Iris pigment epithelial cell (primary cell): ENCODE results near the gene CLEC18B.
"Not testable (repeated sequence)": the region's sequence is repeated elsewhere in the genome, so short reads cannot be mapped to it uniquely, and the experiment has no call there.

Source experiments
- DNase-seq: peaks from one replicate; pipeline ENCODE4 v3.0.0-alpha.2; 2011; ENCODE audit warnings: low read depth

The CLEC18B gene

DNA sequence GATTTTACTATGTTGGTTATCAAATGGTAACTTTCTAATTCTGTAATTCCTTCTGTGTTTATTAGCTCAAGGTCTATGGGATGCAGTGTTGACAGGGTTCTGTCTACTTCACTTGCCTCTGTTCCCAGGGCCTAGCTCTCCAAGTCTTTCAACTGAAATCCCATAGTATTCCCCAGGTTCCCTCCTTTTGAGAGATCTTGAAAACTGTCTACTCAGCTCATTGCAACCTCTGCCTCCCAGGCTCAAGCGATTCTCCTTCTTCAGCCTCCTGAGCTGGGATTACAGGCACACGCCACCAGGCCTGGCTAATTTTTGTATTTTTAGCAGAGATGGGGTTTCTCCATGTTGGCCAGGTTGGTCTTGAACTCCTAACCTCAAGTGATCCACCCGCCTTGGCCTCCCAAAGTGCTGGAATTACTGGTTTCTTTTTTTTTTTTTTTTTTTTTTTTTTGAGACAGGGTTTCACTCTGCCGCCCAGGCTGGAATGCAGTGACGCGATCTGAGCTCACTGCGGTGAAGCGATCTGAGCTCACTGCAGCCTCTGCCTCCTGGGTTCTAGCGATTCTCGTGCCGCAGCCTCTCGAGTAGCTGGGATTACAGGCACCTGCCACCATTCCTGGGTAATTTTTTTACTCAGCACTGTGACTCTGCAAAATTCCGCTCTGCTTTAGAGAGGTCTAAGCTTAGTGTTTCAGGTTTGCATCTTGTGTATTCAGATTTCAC lies 22.5 kb upstream of the CLEC18B start:
- DNase-seq = not testable (repeated sequence)

GRCh38 chr16:74439685-74440084 lies 18.4 kb upstream of the CLEC18B start:
- DNase-seq = no peak

DNA sequence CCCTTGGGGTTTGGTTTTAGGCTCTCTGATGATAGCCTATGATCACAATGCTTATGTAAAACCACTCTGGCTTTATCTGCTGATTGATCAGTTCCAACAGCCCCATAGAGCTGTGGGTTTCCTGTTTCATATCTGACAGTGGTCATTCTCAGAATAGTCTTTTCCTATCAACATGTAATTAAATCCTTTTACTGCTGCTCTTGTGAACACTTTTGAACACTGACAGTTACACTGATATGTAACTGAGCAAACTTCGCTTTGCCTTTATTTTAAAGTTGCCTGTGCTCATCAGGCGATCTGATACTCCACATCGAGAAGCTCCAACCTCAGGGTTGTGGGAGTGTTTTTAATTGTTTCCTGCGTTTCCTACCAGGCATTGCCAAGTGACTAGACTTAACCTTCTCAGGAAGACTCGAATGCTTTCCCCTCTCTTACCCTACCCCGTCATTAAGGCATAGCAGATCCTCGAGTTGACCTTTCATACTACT lies 17.3 kb upstream of the CLEC18B start:
- DNase-seq = no peak

GRCh38 chr16:74431516-74431915 lies 10.2 kb upstream of the CLEC18B start:
- no peak for DNase-seq

DNA sequence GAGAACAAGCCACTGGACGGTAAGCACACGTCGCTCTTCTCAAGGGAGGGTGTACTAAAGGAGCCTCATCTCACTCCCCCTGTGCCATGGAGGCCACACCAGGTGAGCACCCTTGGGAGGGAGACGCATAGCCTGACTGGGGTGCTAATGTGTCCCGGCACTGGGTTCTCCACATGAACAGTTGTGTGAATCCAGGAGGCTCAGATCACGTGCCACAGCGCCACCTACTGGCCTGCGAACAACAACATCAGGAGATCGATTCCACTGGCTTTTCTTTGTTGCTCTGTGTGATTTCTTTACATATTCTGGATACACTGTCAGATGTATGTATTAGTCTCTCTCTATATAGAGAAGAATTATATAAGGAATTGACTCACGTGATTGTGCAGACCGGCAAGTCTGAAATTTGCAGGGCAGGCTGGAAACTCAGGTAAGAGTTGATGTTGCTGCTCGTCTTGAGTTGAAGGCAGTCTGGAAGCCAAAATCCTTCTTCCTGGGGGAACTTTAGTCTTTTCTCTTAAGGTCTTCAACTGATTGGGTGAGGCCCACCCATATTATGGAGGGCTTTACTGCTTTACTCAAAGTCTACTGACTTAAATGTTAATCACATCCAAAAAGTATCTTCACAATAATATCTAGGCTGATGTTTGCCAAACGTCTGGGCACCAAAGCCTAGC lies 8.9 kb upstream of the CLEC18B start:
- DNase-seq = peak; percentile 17

DNA sequence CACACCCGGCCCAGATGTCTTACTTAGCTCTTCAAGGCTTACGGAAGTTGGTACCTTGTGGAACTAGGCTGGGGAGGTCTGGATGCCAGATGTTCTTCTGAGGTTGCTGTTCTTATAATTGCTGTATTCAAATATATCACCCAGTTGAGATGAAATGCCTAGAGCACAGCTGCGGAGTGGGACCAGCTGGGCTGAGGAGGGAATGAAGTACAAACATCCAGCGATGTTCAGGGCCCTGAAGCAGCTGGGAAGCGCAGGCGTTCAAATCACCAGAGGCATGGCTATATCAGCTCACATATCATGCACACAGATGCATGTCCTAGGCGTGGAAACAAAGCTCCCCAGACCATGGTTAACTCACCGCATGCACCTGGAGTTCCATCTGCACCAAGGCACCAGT lies 7.2 kb upstream of the CLEC18B start:
- not testable (repeated sequence) for DNase-seq

GRCh38 chr16:74425751-74426150 lies 4.5 kb upstream of the CLEC18B start:
- not testable (repeated sequence) for DNase-seq

- DNase-seq = not testable (repeated sequence)
Measured at GRCh38 chr16:74423721-74424120, 2.4 kb upstream of the CLEC18B start.

DNA sequence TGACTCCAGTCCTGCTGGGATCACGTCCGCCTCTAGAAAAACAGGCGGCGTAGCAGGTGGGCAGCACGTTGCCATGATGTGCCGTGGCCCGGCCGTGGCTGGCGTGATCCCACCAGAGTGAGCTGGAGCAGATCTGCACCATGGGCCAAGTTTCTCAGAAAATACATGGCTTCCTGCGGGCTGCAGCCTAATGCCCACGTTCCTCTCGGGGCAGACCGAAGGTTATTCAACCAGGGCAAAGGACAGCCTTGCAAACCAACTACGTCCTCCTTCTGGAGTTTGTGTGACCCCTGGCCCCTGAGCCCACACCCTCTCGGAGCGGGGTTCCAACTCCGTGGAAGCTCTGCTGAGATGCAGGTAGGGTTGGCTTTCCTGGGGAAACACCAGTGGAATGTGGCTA lies 808 bp upstream of the CLEC18B start:
- DNase-seq = not testable (repeated sequence)

GRCh38 chr16:74421482-74421785 lies 156 bp upstream of the CLEC18B start:
- DNase-seq = not testable (repeated sequence)

DNA sequence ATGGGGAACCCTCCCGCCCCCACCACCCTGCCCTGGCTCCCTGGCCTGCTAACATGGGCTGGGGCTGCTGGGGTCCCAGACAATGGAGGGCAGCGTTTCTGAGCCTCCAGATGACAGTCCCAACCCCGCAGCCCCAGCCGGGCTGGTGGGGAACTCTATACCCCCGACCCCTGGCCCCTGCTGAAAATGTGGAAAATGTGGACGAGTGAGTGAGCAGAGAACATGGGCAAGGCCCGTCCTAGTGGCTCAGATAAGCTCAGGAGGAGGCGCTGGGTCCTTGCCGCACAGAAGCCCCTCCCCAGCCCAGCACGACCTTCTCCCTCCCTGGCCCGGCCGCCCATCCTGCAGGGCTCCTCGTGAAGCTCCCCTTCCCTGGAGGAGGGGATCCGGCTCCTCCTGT lies 1.5 kb downstream of the CLEC18B start:
- not testable (repeated sequence) for DNase-seq

DNA sequence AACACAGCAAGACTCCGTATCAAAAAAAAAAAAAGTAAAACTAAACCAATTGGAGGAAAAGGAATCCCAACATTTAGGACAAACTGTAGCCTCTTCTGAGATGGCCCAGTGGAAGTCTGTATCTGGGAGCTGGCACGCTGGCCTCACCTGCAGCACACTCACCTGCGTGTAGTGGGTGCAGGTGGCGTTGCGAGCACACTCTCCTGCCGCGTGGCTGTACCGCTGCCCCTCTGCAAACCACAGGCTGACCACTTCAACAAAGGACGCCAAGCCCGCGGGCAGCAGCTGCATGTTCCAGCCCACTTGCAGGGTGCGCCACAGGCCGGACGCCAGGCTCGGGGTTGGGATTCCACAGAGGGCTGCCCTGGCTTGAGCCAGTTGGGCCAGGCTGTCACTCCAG lies 3.4 kb downstream of the CLEC18B start:
- DNase-seq = not testable (repeated sequence)

- not testable (repeated sequence) for DNase-seq
Measured at GRCh38 chr16:74413920-74414319, 7.4 kb downstream of the CLEC18B start.

DNA sequence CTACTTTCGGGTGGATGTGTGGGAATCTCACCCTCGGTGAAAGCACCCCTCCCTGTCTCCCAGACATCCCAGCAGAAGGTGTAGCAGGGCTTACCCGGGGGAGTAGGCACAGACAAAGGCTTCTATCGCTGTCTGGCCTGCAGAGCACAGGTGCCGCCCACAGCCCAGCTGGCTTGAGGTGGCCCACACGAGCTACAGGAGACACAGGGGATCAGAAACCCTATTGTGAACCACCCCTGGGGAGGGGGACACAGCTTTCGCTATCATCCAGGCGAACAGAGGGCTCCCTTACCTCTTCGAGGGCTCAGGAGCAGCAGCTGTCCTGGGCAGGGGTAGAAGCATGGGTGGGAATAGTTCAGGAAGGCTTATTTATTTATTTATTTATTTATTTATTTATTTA lies 7.8 kb downstream of the CLEC18B start:
- not testable (repeated sequence) for DNase-seq

DNA sequence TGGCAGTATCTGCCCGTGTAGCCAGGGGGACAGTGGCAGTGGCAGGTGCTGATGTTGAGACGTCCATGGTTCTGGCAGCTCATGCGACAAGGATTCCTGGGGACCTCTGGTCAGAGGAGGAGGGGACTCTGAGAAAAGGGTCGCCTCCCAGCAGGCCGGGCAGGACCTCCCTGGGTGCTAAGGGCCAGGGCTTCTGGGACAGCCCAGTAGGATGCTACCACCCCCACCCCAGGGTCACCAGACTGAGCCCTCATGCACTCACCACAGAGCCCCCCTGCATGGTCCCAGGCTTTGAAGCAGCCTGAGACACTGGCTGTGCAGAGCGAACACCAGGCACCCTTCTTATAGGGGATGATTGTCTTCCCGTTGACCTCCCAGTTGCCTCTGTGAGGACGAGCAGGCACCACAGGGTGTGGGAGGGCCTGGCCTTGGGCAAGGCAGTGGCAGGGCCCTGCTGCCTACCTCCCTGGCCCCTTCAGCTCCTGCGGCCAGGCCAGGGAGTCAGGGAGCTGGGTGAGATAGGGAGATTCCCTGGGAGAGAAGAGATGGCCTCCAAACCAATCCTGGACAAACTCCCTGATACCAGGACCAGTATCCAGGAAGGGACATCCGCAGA lies 8.4 kb downstream of the CLEC18B start:
- not testable (repeated sequence) for DNase-seq

DNA sequence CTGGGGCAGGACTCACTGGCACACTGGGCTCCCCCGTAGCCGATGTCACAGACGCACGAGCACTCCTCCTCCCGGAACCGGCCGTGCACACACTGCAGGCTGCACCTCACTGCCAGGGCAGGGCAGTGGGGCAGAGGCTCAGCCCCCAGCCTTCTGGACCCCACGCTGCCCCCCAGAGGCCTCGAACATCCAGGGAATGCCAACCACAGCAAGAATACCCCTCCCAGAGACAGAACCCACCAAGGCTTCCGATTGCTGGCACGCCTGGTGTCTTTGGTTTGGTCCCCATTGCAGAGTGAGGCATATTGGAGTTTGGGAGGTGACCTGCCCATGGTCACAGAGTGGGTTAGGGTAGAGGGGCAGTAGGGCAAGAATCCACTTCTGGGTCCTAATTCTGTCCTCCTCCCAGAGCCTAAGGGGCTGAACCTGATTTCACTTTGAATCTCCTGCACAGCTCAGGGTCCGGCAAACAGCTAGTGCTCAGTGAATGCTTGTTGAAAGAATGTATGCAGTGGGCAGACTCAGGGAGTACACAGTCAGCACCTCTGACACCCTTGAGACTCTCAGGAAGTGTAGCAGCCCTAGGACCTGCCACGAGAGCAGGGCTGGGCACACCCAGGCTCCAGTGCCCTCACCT lies 9.0 kb downstream of the CLEC18B start:
- not testable (repeated sequence) for DNase-seq

DNA sequence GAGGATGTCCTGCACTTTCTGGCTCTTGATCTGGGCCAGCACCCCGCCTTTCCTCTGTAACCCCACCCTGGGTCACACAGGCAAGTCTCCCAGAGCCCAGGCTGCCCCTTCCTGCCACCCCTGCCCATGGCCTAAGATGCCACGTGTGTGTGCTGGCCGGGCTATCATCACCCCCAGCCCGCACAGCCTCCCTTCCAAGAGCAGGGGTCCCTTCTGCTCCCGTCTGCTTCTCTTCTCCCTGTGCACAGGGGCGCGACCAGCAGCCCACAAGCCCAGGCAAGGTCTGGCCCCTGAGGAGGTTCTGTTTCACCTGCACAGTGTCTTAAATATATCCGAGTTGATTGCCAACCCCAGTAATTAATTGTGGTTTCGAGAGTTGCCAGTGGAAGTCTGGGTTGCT lies 10.3 kb downstream of the CLEC18B start:
- not testable (repeated sequence) for DNase-seq

GRCh38 chr16:74410057-74410957 lies 11.0 kb downstream of the CLEC18B start:
- DNase-seq = not testable (repeated sequence)

DNA sequence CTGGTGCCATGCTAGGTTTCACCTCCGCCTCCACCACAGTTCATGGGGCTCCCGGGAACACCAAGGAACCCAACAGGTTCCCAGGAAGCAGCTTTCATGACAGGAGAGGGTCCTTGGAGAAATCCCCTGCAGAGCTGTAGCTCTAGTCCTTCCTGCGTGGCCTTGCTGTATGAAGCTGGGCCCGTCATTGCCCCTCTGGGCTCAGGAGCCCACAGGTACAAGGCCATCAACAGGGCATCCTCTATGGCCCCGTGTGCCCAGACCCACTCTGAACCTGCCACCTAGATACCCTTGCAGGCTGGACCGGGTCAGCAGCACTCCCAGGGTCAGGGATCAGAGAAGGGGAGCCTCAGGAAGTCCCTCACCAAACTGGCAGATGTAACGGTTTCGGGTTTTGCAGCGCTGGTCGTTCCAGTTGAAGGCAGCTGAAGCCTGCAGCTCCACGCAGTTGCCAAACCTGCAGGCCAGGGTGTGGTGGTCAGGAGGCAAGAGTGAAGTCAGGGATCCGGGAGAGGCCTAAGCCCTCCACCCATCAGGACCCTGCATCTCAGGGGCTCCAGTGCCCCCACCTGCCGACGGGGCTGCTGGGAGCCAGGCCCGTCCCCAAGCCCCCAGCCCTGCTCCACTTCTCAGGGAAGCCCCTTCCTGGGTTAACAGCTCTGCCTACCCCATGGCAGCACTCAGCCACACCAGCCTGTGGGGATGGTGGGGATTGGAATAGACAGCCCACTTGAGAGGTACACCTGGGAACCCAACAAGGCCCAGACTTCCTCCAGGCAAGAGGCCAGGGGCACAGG lies 11.9 kb downstream of the CLEC18B start:
- DNase-seq = not testable (repeated sequence)

DNA sequence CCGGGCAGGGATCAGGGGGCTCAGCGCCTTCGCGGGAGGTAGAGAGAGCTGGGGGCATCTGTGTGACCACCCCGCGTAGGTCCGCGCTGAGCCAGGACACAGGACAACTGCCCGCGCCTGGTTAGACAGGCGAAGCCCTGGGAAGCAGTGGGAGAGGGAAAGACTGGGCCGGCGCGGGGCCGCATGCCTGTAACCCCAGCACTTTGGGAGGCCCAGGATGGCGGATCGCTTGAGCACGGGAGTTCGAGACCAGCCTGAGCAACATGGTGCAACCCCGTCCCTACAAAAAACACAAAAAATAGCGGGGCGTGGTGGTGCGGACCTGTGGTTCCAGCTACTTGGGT lies 13.9 kb downstream of the CLEC18B start:
- DNase-seq = not testable (repeated sequence)
